ENCODE measurements around the gene ANGPTL7. TPM values are rescaled to one million over a fixed set of nuclear protein-coding genes. Genes with fewer than 3 reads are reported as not detected.

Gene ANGPTL7
- 0.08 TPM in 1 of 2 replicates, not detected in the other for total RNA-seq (2014; rRNA removed; shearing (Covaris generic))

GRCh38 chr1:11188858-11189451, at the start of gene ANGPTL7:
TSS of gene ANGPTL7 (plus strand) at chr1:11189355. CDS start at chr1:11189580, 225 bp downstream.

Small RNA genes within 50 kb of the gene (small RNA-seq; reads per million reads assigned to genes)
- not detected for gene RNU6-291P
- gene RNU6-537P: not detected
- not detected for gene RPL39P6

Other genes starting within 250 kb of the ANGPTL7 start
- gene TARDBP, start 176.7 kb upstream of the ANGPTL7 start, total RNA-seq (2014; rRNA removed; shearing (Covaris generic)): 67.7 and 85.0 TPM in 2 replicates
- gene MASP2, start 142.1 kb upstream of the ANGPTL7 start, total RNA-seq (2014; rRNA removed; shearing (Covaris generic)): 0.15 and 0.82 TPM in 2 replicates
- gene SRM, start 129.3 kb upstream of the ANGPTL7 start, total RNA-seq (2014; rRNA removed; shearing (Covaris generic)): 39.3 and 46.0 TPM in 2 replicates
- 76.6 and 93.9 TPM in 2 replicates for gene EXOSC10, start 89.5 kb upstream of the ANGPTL7 start, total RNA-seq (2014; rRNA removed; shearing (Covaris generic))
- 30.8 and 36.7 TPM in 2 replicates for gene MTOR, start 73.2 kb downstream of the ANGPTL7 start, total RNA-seq (2014; rRNA removed; shearing (Covaris generic))
- 15.2 and 16.3 TPM in 2 replicates for gene UBIAD1, start 83.8 kb downstream of the ANGPTL7 start, total RNA-seq (2014; rRNA removed; shearing (Covaris generic))

Data from A375 (cell line).